Stimulated activated naive CD4-positive, alpha-beta T cell treated with Interleukin-2 at 50 U/mL for 16 hours (primary cell): Measurements from ENCODE around the gene MATR3.
"Not testable (repeated sequence)": the region's sequence is repeated elsewhere in the genome, so short reads cannot be mapped to it uniquely, and the experiment has no call there.

ENCODE experiments used
- DNase-seq: peaks from one replicate; lab custom pipeline; 2025; lab: John Stamatoyannopoulos, UW

MATR3 gene

GRCh38 chr5:139297439-139298133 lies 4.0 kb downstream of the MATR3 start:
- no peak for DNase-seq

DNA sequence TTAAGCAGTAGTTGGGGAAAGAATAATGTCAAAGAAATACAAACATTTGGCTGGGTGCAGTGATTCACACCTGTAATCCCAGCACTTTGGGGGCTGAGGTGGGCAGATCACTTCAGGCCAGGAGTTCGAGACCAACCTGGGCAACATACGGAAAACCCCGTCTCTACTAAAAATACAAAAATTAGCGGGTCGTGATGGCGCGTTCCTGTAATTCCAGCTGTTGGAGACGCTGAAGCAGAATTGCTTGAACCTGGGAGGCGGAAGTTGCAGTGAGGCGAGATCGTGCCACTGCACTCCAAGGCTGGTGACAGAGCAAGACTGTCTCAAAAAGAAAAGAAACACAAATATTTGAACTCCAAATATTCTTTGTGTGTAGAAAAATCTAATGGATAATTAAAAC lies 4.7 kb downstream of the MATR3 start:
- no peak for DNase-seq

GRCh38 chr5:139299486-139299885 lies 5.9 kb downstream of the MATR3 start:
- no peak for DNase-seq

GRCh38 chr5:139301808-139302499 lies 8.4 kb downstream of the MATR3 start:
- DNase-seq: no peak

DNA sequence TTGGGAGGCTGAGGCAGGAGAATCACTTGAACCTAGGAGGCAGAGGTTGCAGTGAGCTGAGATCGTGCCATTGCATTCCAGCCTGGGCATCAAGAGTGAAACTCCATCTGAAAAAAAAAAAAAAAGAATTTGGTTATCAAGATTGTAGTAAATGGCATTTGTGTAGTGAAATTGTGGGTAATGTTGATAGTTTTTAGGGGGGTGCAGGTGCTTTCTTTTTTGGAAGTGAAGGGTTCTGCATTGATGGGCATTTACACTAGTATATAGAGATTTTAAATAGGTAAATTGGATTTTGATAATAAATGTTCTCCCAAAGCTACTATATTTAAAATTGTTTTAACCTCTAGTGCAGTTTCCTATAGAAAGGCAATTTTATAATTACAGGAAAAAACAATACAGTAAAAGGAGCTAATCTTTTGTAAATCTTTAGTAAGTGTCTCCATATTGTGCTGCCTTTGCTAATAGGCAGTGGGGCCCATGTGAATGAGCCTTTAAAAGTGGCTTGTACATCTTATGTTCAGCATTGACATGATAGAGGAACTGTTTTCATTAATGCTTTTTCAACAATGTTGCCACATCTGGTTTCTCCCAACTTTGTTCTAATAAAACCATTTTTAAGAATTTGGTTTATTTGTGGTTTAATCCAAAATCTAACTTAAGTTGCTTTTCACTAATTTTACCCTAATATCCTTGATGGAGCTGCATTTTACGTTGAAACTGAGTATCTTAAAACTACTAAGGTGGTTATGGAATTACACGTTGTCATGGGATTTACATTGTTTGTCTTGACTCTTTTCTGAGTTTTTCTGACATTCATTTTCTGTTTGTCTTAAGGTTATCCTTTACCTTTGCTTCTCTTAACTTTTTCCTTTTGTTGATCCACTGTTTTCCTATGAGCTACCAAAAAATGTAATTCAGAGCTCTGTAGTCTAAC lies 11.1 kb downstream of the MATR3 start:
- DNase-seq: no peak

DNA sequence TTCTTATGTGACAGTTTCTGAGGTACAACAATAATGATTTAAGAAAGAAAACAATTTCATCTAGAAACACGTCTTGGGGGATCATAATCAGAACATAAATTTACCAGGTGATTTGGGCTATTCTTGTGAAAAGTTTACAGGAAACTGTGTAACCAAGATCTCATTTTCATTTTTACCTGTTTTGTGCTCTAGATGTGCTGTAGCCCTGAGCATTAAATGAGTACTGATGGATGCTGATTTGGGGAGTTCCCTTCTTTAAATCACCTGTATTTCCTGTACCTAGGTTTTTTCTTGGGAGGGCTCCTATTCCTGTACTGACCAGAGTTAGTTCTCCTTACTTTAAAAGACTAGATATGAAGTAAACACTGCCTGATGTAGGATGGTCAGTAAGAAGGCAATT lies 12.7 kb downstream of the MATR3 start:
- DNase-seq: no peak

DNA sequence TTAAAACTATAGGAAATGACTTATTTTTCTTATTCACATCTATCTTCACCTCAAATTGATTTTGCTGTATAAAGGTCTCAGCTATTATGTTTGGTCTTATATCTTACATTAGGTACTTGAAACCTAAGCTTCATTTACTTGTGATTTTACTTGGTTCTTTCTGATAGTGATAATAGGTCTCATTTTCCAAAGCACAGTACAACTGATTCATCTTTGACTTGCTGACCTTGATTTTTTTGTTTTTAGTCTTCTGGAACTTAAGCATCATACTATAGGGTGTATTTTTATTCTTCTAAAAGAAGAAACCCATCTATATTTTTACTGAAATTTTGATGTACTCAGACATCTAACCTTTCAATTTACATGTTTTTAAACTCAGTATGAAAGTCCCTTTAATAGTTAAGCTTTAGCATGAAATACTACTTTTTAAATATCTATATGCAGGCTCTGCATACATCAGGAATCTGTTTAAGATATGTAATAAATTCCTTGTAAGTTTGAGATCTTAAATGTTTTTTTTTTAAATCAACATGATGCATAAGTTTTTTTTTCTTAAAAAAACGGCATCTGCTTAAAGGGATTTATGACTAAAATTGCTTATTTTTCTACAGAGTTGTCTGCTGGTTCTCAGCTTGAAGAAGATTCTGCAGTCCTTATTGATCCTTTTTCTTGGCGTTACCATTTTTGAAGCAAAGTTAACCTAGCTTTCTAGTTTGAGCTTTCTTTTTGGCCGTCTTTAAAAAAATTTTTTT lies 13.3 kb downstream of the MATR3 start:
- no peak for DNase-seq

DNA sequence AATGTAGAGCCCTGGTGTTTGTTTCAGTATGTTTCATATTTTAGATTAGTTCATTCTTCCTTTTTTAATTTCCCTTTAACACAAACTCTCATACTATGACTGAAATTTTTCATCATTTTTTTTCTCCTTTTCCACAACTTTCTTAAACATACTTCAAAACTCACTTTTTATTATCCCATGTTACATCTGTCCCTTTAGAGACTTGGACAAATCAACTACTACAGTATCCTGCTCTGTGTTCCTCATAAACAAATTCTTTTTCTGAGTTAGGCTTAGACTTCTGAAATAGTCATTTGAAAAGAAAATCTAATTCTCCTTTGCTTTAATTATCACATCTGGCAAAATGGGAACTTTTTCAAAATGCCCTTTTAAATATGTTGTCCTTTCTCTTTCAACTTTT lies 15.3 kb downstream of the MATR3 start:
- no peak for DNase-seq

DNA sequence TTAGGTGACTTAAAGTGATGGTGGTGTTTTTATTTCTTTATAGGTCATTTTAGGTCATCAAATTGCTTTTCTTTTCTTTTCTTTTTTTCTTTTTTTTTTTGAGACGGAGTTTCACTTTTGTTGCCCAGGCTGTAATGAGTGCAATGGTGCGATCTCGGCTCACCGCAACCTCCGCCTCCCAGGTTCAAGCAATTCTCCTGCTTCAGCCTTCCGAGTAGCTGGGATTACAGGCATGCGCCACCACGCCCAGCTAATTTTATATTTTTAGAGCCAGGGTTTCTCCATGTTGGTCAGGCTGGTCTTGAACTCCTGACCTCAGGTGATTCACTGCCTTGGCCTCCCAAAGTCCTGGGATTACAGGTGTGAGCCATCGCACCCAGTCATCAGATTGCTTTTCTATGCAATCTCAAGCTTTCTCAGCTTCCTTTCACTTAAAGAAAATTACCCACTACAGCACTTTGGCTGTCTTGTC lies 17.2 kb downstream of the MATR3 start:
- DNase-seq: not testable (repeated sequence)

DNA sequence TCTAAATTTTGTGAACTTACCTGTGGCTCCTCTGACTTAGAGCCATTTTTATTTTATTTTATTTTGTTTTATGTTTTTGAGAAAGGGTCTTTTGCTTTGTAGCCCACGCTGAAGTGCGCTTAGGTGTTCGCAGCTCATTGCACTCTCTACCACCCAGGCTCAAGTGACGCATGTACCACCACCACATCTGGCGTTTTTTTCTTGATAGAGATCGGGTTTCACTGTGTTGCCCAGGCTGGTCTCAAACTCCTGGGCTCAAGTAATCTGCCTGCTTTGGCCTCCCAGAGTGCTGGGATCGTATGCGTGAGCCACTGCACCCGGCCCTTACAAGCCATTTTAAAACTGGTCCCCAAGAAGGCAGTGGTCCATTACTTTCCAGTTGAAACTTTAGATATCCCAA lies 18.5 kb downstream of the MATR3 start:
- DNase-seq: no peak

DNA sequence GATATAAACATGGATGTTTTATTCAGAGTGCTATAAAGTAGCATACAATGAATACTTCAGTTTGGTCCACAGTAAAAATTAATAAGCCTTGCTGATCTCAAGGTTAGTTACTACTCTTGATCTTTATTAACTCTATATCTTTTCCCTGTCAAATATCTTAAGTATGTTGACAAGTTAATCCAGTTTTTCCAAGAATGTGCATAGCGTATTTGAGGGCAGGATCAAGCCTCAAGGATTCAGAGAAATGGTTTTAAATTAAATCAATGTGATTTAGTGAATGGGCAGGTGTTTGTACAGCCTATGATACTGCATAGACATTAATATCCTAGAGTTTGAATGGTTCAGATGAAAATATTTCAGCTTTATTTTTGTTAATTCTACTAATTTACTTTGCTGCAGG lies 20.7 kb downstream of the MATR3 start:
- no peak for DNase-seq

GRCh38 chr5:139315056-139315615 lies 21.6 kb downstream of the MATR3 start:
- no peak for DNase-seq

DNA sequence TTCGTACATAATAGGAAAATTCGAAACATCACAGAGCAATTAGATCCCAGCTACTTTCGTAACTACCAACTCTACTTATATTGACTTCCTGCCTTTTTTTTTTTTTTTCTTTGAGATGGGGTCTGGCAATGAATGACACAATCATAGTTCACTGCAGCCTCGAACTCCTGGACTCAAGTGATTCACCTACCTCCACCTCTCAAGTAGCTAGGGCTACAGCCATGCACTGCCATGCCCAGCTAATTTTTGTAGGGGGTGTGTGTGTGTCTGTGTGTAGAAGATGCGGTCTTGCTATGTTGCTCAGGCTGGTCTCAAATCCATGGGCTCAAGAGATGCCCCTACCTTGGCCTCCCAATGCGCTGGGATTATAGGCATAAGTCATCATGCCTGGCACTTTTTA lies 42.3 kb downstream of the MATR3 start:
- no peak for DNase-seq

- no peak for DNase-seq
Measured at GRCh38 chr5:139340051-139340450, 46.5 kb downstream of the MATR3 start.

DNA sequence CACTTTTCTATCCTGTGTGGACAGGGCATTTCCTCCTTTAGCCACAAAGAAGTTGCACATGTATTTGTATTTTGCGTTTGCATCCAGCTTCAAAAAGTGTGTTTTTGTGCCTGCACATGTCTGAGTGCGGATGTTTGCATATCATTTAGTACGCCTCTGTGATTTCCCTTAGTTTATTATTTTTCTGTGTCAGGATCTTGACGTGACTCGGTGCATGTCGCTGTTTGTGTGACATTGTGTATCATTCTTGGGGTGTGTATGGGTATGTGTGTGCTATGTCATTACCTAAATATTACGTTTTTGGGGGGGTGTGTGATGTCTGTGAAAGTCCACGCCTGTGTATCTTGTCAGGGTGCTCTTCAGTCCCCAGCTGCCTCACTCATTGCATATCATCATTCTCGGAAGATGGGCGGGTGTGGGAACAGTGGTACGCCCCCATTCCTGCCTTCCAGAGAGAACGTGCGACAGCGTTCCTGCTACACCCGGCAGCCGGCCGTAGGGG lies 47.7 kb downstream of the MATR3 start:
- no peak for DNase-seq

DNA sequence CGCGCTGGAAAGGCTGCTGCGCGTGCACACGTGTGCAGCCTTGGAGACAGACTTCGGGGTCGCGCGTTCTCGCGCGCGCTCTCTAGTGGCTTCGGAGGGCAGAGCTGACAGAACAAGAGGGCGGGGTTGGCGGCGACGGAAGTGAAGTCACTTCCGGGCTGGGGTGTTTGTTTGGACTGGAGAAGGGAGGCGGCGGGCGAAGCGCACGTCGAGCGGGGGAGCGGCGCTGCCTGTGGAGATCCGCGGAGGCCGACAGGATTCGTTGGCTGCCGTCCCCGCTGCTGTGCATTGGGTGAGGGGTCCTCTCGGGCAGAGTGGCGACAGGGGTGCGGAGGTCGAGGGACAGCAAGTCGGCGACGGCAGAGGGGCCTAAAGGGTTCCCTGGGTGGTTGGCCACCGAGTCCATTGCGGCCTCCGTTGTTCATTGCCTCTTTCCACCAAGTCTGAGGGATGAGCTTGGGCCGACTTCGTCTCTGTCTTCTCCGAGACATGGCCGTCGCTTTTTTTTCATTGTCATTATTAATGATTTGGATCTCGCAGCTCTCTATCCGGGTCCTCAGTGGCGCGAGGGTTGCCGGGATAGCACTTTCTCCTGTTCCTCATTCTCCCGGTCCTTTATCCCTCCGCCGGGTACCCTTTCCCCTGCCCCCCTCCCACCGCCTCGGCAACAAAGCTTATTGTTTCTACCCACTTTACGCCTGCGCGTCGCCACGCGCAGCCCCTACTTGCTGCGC lies 48.3 kb downstream of the MATR3 start, which contains the start of gene PAIP2:
PAIP2 (plus strand) TSS at position 166 of the 734 bp plus-strand sequence. CDS start 21,931 bp downstream, outside the sequence.
- DNase-seq: peak; percentile 96

DNA sequence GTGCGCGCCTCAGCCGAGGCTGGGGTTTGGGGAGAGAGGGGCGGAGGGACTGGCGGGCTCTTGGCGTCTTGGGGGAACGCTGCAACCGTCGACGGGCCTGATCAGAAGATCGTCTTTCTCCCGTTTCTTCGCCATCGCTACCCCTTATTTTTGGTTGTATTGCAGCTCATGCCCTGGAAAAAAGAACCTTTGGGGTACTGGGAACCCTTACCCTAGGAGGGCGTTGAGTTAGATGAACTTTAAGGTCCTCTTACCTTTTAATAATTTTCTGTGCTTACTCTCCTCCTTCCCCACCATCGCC lies 48.8 kb downstream of the MATR3 start:
- DNase-seq: peak; percentile 76

GRCh38 chr5:139343476-139343875 lies 49.9 kb downstream of the MATR3 start:
- no peak for DNase-seq

DNA sequence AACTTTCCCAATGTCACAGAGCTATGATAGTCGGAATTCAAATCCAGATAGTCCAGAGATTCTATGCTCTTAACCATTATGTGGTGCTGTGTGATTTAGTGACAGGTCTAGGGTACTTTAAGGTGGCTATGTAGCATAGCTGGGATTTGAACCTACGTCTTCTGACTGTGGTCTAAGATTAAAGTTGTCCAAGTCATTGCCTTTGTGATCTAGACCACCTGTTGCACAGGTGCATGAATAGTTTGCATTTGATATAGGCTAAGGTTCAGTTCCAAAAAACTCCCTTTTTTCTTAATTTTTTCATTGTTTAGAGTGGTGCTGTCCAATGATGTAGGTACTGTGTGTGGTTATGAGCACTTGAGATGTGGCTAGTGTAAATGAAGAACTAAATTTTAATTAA lies 50.6 kb downstream of the MATR3 start:
- no peak for DNase-seq

DNA sequence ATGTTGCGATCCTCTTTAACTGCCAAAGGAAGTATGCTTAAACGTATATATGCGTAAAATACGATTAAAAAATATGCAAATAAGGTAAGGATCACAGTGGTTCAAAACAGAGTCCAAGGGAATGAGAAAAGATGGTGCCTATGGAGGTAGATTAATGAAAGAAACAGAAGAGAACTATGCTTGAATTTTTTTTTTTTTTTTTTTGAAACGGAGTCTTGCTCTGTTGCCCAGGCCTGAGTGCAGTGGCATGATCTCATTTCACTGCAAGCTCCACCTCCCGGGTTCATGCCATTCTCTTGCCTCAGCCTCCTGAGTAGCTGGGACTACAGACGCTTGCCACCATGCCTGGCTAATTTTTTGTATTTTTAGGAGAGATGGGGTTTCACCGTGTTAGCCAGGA lies 51.9 kb downstream of the MATR3 start:
- not testable (repeated sequence) for DNase-seq

DNA sequence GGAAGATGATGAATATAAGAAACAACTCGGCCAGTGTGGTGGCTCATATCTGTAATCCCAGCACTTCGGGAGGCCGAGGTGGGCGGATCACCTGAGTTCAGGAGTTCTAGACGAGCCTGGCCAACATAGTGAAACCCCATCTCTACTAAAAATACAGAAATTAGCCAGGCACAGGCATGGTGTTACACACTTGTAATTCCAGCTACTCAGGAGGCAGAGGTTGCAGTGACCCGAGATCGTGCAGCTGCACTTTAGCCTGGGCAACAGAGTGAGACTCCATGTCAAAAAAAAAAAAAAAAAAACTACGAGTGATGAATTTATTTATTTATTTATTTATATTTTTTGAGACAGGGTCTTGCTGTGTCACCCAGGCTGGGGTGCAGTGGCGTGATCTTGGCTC lies 54.3 kb downstream of the MATR3 start:
- DNase-seq: not testable (repeated sequence)
